Thyroid gland (tissue), 4 donors: ENCODE measurements around the gene MUC3A.
"Not testable (repeated sequence)": the region's sequence is repeated elsewhere in the genome, so short reads cannot be mapped to it uniquely, and the experiment has no call there.

ENCODE experiments used
- POLR2A ChIP-seq, 2 donors: fragments of 450-650 bp; IDR thresholded peaks; one replicate each; pipeline ENCODE4 v1.6.1; 2017; ENCODE audit warnings: antibody characterized with exemption in 2 of 2, mild to moderate bottlenecking in 2 of 2, moderate library complexity in 1 of 2
- TF ChIP-seq, protein P1 (sequence below), 6 experiments: fragments of 200-600 bp in 3 of 6; fragments of 450-650 bp in 3 of 6; sonication (generic) in 3 of 6; IDR thresholded peaks; one replicate each; pipeline ENCODE4 v1.5.1; 2016 to 2019; ENCODE audit warnings: antibody characterized with exemption in 6 of 6, mild to moderate bottlenecking in 2 of 6, inconsistent platforms in 1 of 6, moderate library complexity in 1 of 6

DNA sequence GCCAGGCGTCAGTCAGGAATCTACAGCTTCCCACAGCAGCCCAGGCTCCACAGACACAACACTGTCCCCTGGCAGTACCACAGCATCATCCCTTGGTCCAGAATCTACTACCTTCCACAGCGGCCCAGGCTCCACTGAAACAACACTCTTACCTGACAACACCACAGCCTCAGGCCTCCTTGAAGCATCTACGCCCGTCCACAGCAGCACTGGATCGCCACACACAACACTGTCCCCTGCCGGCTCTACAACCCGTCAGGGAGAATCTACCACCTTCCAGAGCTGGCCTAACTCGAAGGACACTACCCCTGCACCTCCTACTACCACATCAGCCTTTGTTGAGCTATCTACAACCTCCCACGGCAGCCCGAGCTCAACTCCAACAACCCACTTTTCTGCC lies 50.7 kb downstream of the MUC3A start:
- TF ChIP-seq, protein P1, sequence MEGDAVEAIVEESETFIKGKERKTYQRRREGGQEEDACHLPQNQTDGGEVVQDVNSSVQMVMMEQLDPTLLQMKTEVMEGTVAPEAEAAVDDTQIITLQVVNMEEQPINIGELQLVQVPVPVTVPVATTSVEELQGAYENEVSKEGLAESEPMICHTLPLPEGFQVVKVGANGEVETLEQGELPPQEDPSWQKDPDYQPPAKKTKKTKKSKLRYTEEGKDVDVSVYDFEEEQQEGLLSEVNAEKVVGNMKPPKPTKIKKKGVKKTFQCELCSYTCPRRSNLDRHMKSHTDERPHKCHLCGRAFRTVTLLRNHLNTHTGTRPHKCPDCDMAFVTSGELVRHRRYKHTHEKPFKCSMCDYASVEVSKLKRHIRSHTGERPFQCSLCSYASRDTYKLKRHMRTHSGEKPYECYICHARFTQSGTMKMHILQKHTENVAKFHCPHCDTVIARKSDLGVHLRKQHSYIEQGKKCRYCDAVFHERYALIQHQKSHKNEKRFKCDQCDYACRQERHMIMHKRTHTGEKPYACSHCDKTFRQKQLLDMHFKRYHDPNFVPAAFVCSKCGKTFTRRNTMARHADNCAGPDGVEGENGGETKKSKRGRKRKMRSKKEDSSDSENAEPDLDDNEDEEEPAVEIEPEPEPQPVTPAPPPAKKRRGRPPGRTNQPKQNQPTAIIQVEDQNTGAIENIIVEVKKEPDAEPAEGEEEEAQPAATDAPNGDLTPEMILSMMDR (IDR thresholded peaks at IDR 0.05) = not testable (repeated sequence)
- not testable (repeated sequence) for TF ChIP-seq POLR2A (IDR thresholded peaks at IDR 0.05)
